DND-41 (cell line): ENCODE results near the gene RBM23.

ENCODE experiments used
- CTCF ChIP-seq: IDR thresholded peaks from 2 replicates; pipeline ENCODE4 v1.5.1; 2012; ENCODE audit warnings: borderline replicate concordance, low read length, moderate library complexity, mild to moderate bottlenecking; ENCODE audit not compliant: poor library complexity, severe bottlenecking; ENCODE audit errors: extremely low read depth
- EZH2 ChIP-seq: IDR thresholded peaks from 3 replicates; pipeline ENCODE4 v1.6.1; 2012; ENCODE audit warnings: borderline replicate concordance, low read depth, mild to moderate bottlenecking, moderate library complexity, low read length, inconsistent platforms; ENCODE audit not compliant: severe bottlenecking

- TF ChIP-seq CTCF (no peak), EZH2 (no peak)
These were observed 7.4 kb upstream of the RBM23 start for GRCh38 chr14:22926316-22926715.
